GM23338 (cell line): ENCODE data around the gene MTAP. TPM values are rescaled to one million over a fixed set of nuclear protein-coding genes. Genes with fewer than 3 reads are reported as not detected.

Source experiments
- ATAC-seq: fragments of 200-7000 bp; cut with Tn5 transposase; 3 replicates; pipeline ENCODE4 v1.9.1; 2020
- DNase-seq: peaks from one replicate; pipeline ENCODE4 v3.0.0-alpha.2; 2015; ENCODE audit warnings: low spot score
- H2AFZ ChIP-seq: fragments of 200-600 bp; sonication (generic); 2 replicates; pipeline ENCODE4 v1.8.0; 2016; ENCODE audit warnings: antibody characterized with exemption, mild to moderate bottlenecking, moderate library complexity
- H3F3A ChIP-seq: fragments of 200-600 bp; sonication (generic); replicated peaks from 2 replicates; pipeline ENCODE4 v1.8.0; 2017; ENCODE audit warnings: antibody characterized with exemption, mixed run types, low read depth
- H3K27ac ChIP-seq: fragments of 200-600 bp; sonication (generic); 2 replicates; pipeline ENCODE4 v1.6.1; 2016; ENCODE audit warnings: low read depth
- H3K27me3 ChIP-seq: fragments of 200-600 bp; sonication (generic); 2 replicates; pipeline ENCODE4 v1.8.0; 2016; ENCODE audit warnings: mild to moderate bottlenecking, mixed run types, moderate library complexity; ENCODE audit not compliant: insufficient read depth
- H3K36me3 ChIP-seq: fragments of 200-600 bp; sonication (generic); 2 replicates; pipeline ENCODE4 v1.8.0; 2016; ENCODE audit warnings: mild to moderate bottlenecking; ENCODE audit not compliant: insufficient read depth
- H3K4me1 ChIP-seq: fragments of 200-600 bp; sonication (generic); 2 replicates; pipeline ENCODE4 v1.8.0; 2016; ENCODE audit warnings: mild to moderate bottlenecking, moderate library complexity; ENCODE audit not compliant: insufficient read depth
- H3K4me2 ChIP-seq: fragments of 200-600 bp; sonication (generic); 2 replicates; pipeline ENCODE4 v1.7.1; 2017; ENCODE audit warnings: mixed run types
- H3K4me3 ChIP-seq: fragments of 200-600 bp; sonication (generic); 2 replicates; pipeline ENCODE4 v1.6.1; 2016; ENCODE audit warnings: mixed run types
- H3K79me2 ChIP-seq: fragments of 200-600 bp; sonication (generic); replicated peaks from 2 replicates; pipeline ENCODE4 v1.8.0; 2017; ENCODE audit warnings: mild to moderate bottlenecking; ENCODE audit not compliant: insufficient read depth
- H3K9me2 ChIP-seq: fragments of 200-600 bp; sonication (generic); 2 replicates; pipeline ENCODE4 v1.8.0; 2017; ENCODE audit not compliant: insufficient read depth
- H4K20me1 ChIP-seq: fragments of 200-600 bp; sonication (generic); replicated peaks from 2 replicates; pipeline ENCODE4 v1.8.0; 2017; ENCODE audit warnings: mild to moderate bottlenecking; ENCODE audit not compliant: insufficient read depth
- H3K27ac Mint-ChIP-seq: 2 replicates; pipeline ENCODE4 v1.8.0; 2020; ENCODE audit warnings: inconsistent platforms, mild to moderate bottlenecking, moderate library complexity, mixed read lengths
- H3K27me3 Mint-ChIP-seq: 3 replicates; pipeline ENCODE4 v1.8.0; 2022; ENCODE audit warnings: low read depth, mild to moderate bottlenecking, moderate library complexity, mixed read lengths, inconsistent platforms; ENCODE audit not compliant: insufficient read depth, poor library complexity
- H3K36me3 Mint-ChIP-seq: 3 replicates; pipeline ENCODE4 v1.8.0; 2021; ENCODE audit warnings: low read depth, mild to moderate bottlenecking, inconsistent platforms, moderate library complexity, mixed read lengths
- H3K4me1 Mint-ChIP-seq: 3 replicates; pipeline ENCODE4 v1.8.0; 2020; ENCODE audit warnings: mild to moderate bottlenecking, inconsistent platforms, mixed read lengths
- H3K4me3 Mint-ChIP-seq: 3 replicates; pipeline ENCODE4 v1.8.0; 2021; ENCODE audit warnings: moderate library complexity, mild to moderate bottlenecking, inconsistent platforms, mixed read lengths
- H3K9me3 Mint-ChIP-seq: 3 replicates; pipeline ENCODE4 v1.8.0; 2020; ENCODE audit warnings: moderate library complexity, mild to moderate bottlenecking, inconsistent platforms, mixed read lengths
- CREB1 ChIP-seq: fragments of 250-450 bp; sonication (Bioruptor Pico); IDR thresholded peaks from 2 replicates; pipeline ENCODE4 v1.5.0; 2020; ENCODE audit warnings: low read depth, mild to moderate bottlenecking, moderate library complexity
- CTCF ChIP-seq, 2 experiments: fragments of 200-600 bp in 1 of 2; sonication (generic) in 1 of 2; conservative IDR thresholded peaks; 2 replicates each; pipeline versions ENCODE4 v1.5.1 to v1.6.1; 2016 to 2017; ENCODE audit warnings: antibody characterized with exemption in 2 of 2, low read depth in 2 of 2, mild to moderate bottlenecking in 2 of 2, moderate library complexity in 1 of 2
- ETS1 ChIP-seq: IDR thresholded peaks from 2 replicates; pipeline ENCODE4 v1.6.1; 2016; ENCODE audit warnings: antibody characterized with exemption
- EZH2 ChIP-seq: fragments of 200-600 bp; sonication (generic); IDR thresholded peaks from one replicate; pipeline ENCODE4 v1.8.0; 2017; ENCODE audit warnings: antibody characterized with exemption, mild to moderate bottlenecking, low read depth; ENCODE audit not compliant: unreplicated experiment
- EZH2phosphoT487 ChIP-seq: fragments of 200-600 bp; sonication (generic); IDR thresholded peaks from one replicate; pipeline ENCODE4 v1.8.1; 2018; ENCODE audit warnings: antibody characterized with exemption; ENCODE audit not compliant: unreplicated experiment
- JUNB ChIP-seq: IDR thresholded peaks from one replicate; pipeline ENCODE4 v1.6.1; 2016; ENCODE audit warnings: antibody characterized with exemption; ENCODE audit not compliant: unreplicated experiment
- NANOG ChIP-seq: IDR thresholded peaks from 2 replicates; pipeline ENCODE4 v1.6.1; 2016; ENCODE audit warnings: antibody characterized with exemption, borderline replicate concordance
- REST ChIP-seq: IDR thresholded peaks from one replicate; pipeline ENCODE4 v1.6.1; 2018; ENCODE audit warnings: antibody characterized with exemption; ENCODE audit not compliant: unreplicated experiment
- STAT1 ChIP-seq: IDR thresholded peaks from one replicate; pipeline ENCODE4 v1.6.1; 2016; ENCODE audit warnings: antibody characterized with exemption; ENCODE audit not compliant: unreplicated experiment
- ZNF114 ChIP-seq: fragments of 250-450 bp; sonication (Bioruptor Pico); IDR thresholded peaks from 2 replicates; pipeline ENCODE4 v1.5.0; 2020; ENCODE audit warnings: mild to moderate bottlenecking, moderate library complexity
- ZNF331 ChIP-seq: fragments of 250-450 bp; sonication (Bioruptor Pico); IDR thresholded peaks from 2 replicates; pipeline ENCODE4 v1.5.0; 2020; ENCODE audit warnings: low read depth, mild to moderate bottlenecking, moderate library complexity
- polyA plus RNA-seq: library from polyadenylated mRNA; unstranded; fragments of >200 nt; fragmentation: Nextera tagmentation; extraction: Ambion mirVana; gene quantifications from 2 replicates; pipeline ENCODE4 v1.2.1, GENCODE V29; 2016
- total RNA-seq: library from RNA; depleted of rRNA; stranded (reverse); fragments of >200 nt; shearing (Covaris generic); gene quantifications from 2 replicates; pipeline ENCODE4 v1.2.3, GENCODE V29; 2014

Gene MTAP
- total and polyA plus RNA-seq, 2 experiments from 2014 or later, result 61.8 to 70.0 TPM

- Mint-ChIP-seq H3K9me3 (no peaks in the 10 kb centered on the region; the same call in 2 of the 3 replicates), H3K27me3 (peaks cover 95% of the 10 kb centered on the region), H3K4me1 (peaks cover 11% of the 10 kb centered on the region), H3K4me3 (no peak overlapping the region), H3K36me3 (no peaks in the 10 kb centered on the region; the same call in 2 of the 3 replicates), H3K27ac (no peak overlapping the region)
- TF ChIP-seq ZNF331 (CRISPR knock-in tag) (no peak), REST (no peak), CTCF (conservative IDR thresholded peaks at IDR 0.05; ENCODE audit: low read depth in 2 of 2) (no peak), EZH2 (no peak), EZH2phosphoT487 (no peak), JUNB (no peak)
- Histone ChIP-seq H3K4me3 (no peak overlapping the region), H3K4me1 (peaks cover 10% of the 10 kb centered on the region), H4K20me1 (peaks cover 25% of the 10 kb centered on the region), H3K79me2 (no peaks in the 10 kb centered on the region), H3K27ac (no peak overlapping the region), H3K4me2 (no peak overlapping the region), H2AFZ (no peak overlapping the region), H3K36me3 (no peaks in the 10 kb centered on the region), H3F3A (peaks cover 22% of the 10 kb centered on the region; the same call in 1 of the 2 replicates), H3K27me3 (peaks cover 97% of the 10 kb centered on the region), H3K9me2 (no peaks in the 10 kb centered on the region)
- DNase-seq (no peak), ATAC-seq (no peak)
Observed at GRCh38 chr9:21976334-21976875, 174.0 kb downstream of the MTAP start.

GRCh38 chr9:21982391-21982790 lies 180.0 kb downstream of the MTAP start:
- Histone ChIP-seq H3K4me1 (peaks cover 5% of the 10 kb centered on the region; the same call in 1 of the 2 replicates), H3K4me2 (no peak overlapping the region), H3K4me3 (no peak overlapping the region), H3K36me3 (no peaks in the 10 kb centered on the region), H2AFZ (no peak overlapping the region), H3K27me3 (peaks cover 97% of the 10 kb centered on the region), H3K27ac (no peak overlapping the region), H3K9me2 (no peaks in the 10 kb centered on the region), H3K79me2 (no peaks in the 10 kb centered on the region), H4K20me1 (no peaks in the 10 kb centered on the region), H3F3A (no peaks in the 10 kb centered on the region)
- H3K4me3 Mint-ChIP-seq, result no peak overlapping the region
- H3K27ac Mint-ChIP-seq, result no peak overlapping the region
- H3K36me3 Mint-ChIP-seq, result no peaks in the 10 kb centered on the region
- H3K27me3 Mint-ChIP-seq, result peaks cover 72% of the 10 kb centered on the region
- ATAC-seq (no peak), DNase-seq (no peak)
- H3K4me1 Mint-ChIP-seq, result peaks cover 3% of the 10 kb centered on the region; the same call in 2 of the 3 replicates
- no peaks in the 10 kb centered on the region for H3K9me3 Mint-ChIP-seq
- TF ChIP-seq CREB1 (no peak), STAT1 (no peak), EZH2phosphoT487 (no peak), ZNF114 (CRISPR knock-in tag) (no peak), NANOG (no peak), EZH2 (no peak), REST (no peak), ETS1 (no peak), CTCF (conservative IDR thresholded peaks at IDR 0.05; ENCODE audit: low read depth in 2 of 2) (no peak), ZNF331 (CRISPR knock-in tag) (no peak), JUNB (no peak)
